Endothelial cell of umbilical vein (primary cell): ENCODE results near the gene HTRA2. TPM values are rescaled to one million over a fixed set of nuclear protein-coding genes. Genes with fewer than 3 reads are reported as not detected.

Source experiments
- BruUV-seq: library from RNA; stranded (reverse); fragments of 400-500 nt; replicated peaks from 2 replicates; lab custom pipeline; 2021; lab: Mats Ljungman, UMichigan
- CTCF ChIA-PET: fragments of 300-600, 350-600 bp; sonication (Branson Sonifier 250); formaldehyde crosslinking; loops from one replicate; lab custom pipeline; 2021; ENCODE audit warnings: antibody characterized with exemption, inconsistent platforms; lab: Charles Lee
- POLR2A ChIA-PET: fragments of 300-600, 350-600 bp; sonication (Branson Sonifier 250); formaldehyde crosslinking; loops from one replicate; lab custom pipeline; 2021; ENCODE audit warnings: antibody characterized with exemption, inconsistent platforms; lab: Charles Lee
- DNase-seq: peaks from one replicate; pipeline ENCODE4 v3.0.0-alpha.2; 2011; ENCODE audit warnings: low read depth, low spot score
- FAIRE-seq: peaks from 2 replicates; lab custom pipeline; 2011; peaks lifted over from hg19 to GRCh38; lab: Jason Lieb, UNC
- H2AFZ ChIP-seq: 2 replicates; pipeline ENCODE4 v1.6.0; 2012; ENCODE audit warnings: low read depth, low read length, control low read depth, inconsistent platforms
- H3K27ac ChIP-seq: 2 replicates; pipeline ENCODE4 v1.5.1; 2011; ENCODE audit warnings: low read depth, mild to moderate bottlenecking, control low read depth, low read length, moderate library complexity; ENCODE audit not compliant: insufficient read depth
- H3K27me3 ChIP-seq, 2 experiments: 2 replicates each; pipeline versions ENCODE4 v1.6.0 to v1.6.1; 2011; ENCODE audit warnings: low read length in 2 of 2, mixed read lengths in 1 of 2; ENCODE audit not compliant: control insufficient read depth in 2 of 2, insufficient read depth in 2 of 2
- H3K36me3 ChIP-seq, 2 experiments: 2 replicates in 1 of 2; 3 replicates in 1 of 2; pipeline ENCODE4 v1.5.1; 2011; ENCODE audit warnings: low read length in 2 of 2, mild to moderate bottlenecking in 1 of 2, moderate library complexity in 1 of 2; ENCODE audit not compliant: control insufficient read depth in 2 of 2, insufficient read depth in 2 of 2; ENCODE audit errors: extremely low read depth in 1 of 2
- H3K4me1 ChIP-seq: 3 replicates; pipeline ENCODE4 v1.5.1; 2011; ENCODE audit warnings: mild to moderate bottlenecking, low read length; ENCODE audit not compliant: control insufficient read depth, insufficient read depth; ENCODE audit errors: extremely low read depth
- H3K4me2 ChIP-seq: 2 replicates; pipeline ENCODE4 v1.6.1; 2011; ENCODE audit warnings: low read length, control low read depth, mixed read lengths; ENCODE audit not compliant: insufficient read depth
- H3K4me3 ChIP-seq, 3 experiments: fragments of 200-600 bp in 1 of 3; sonication (generic), shearing (Covaris generic) in 1 of 3; replicated peaks in 1 of 3; 2 replicates each; pipeline ENCODE4 v1.5.1; 2011 to 2016; ENCODE audit warnings: control low read depth in 3 of 3, low read length in 3 of 3, mild to moderate bottlenecking in 2 of 3, inconsistent platforms in 1 of 3, low read depth in 1 of 3, moderate library complexity in 1 of 3; ENCODE audit not compliant: insufficient read depth in 1 of 3
- H3K79me2 ChIP-seq: 2 replicates; pipeline ENCODE4 v1.6.0; 2012; ENCODE audit warnings: low read length, inconsistent platforms; ENCODE audit not compliant: control insufficient read depth, insufficient read depth
- H3K9ac ChIP-seq: replicated peaks from 2 replicates; pipeline ENCODE3; 2011; ENCODE audit warnings: low read length, control low read depth; ENCODE audit not compliant: insufficient read depth; ENCODE audit errors: extremely low read depth
- H3K9me1 ChIP-seq: replicated peaks from 3 replicates; pipeline ENCODE4 v1.6.0; 2011; ENCODE audit warnings: mild to moderate bottlenecking, low read length; ENCODE audit not compliant: control insufficient read depth, insufficient read depth; ENCODE audit errors: extremely low read depth
- H3K9me3 ChIP-seq: replicated peaks from 2 replicates; pipeline ENCODE4 v1.5.1; 2012; ENCODE audit warnings: low read length, inconsistent platforms; ENCODE audit not compliant: control insufficient read depth, insufficient read depth
- H4K20me1 ChIP-seq: replicated peaks from 2 replicates; pipeline ENCODE3; 2011; ENCODE audit warnings: mild to moderate bottlenecking, low read length; ENCODE audit not compliant: control insufficient read depth, insufficient read depth; ENCODE audit errors: extremely low read depth
- EZH2 ChIP-seq: IDR thresholded peaks from 2 replicates; pipeline ENCODE4 v1.6.1; 2012; ENCODE audit warnings: borderline replicate concordance, low read depth, mild to moderate bottlenecking, moderate library complexity, low read length, inconsistent platforms; ENCODE audit not compliant: severe bottlenecking
- FOS ChIP-seq: IDR thresholded peaks from 2 replicates; pipeline ENCODE4 v1.6.1; 2011; ENCODE audit warnings: mild to moderate bottlenecking, low read length, moderate library complexity, borderline replicate concordance; ENCODE audit not compliant: insufficient read depth
- JUN ChIP-seq: IDR thresholded peaks from 2 replicates; pipeline ENCODE4 v1.6.1; 2011; ENCODE audit warnings: borderline replicate concordance, low read depth; ENCODE audit not compliant: insufficient read length, insufficient read depth
- POLR2A ChIP-seq: IDR thresholded peaks from 2 replicates; pipeline ENCODE4 v1.6.1; 2012; ENCODE audit warnings: low read depth, mild to moderate bottlenecking, control low read depth, low read length
- POLR2AphosphoS5 ChIP-seq: IDR thresholded peaks from 2 replicates; pipeline ENCODE4 v1.6.1; 2012; ENCODE audit warnings: low read depth, mild to moderate bottlenecking, control low read depth, low read length, moderate library complexity; ENCODE audit not compliant: insufficient read depth
- dilution Hi-C: fragments of 300-500 bp; cut with MboI; formaldehyde crosslinking; loops from one replicate; pipeline ENCODE4 v1.15.0; 2019; ENCODE audit warnings: low sequenced_read_pairs; ENCODE audit not compliant: extremely low pct_ligation_motif_present
- intact Hi-C: fragments of 100-400 bp; cut with micrococcal nuclease; formaldehyde crosslinking; loops from one replicate; pipeline ENCODE4 v1.10.0; 2022
- polyA plus RNA-seq, 4 experiments: library from polyadenylated mRNA; depleted of rRNA in 3 of 4; stranded (reverse) in 3 of 4; unstranded in 1 of 4; fragments of >200 nt; gene quantifications; 2 replicates each; pipeline versions ENCODE4 v1.2.1 to v1.2.3, GENCODE V29; 2011 to 2012; ENCODE audit warnings: missing spikeins in 1 of 4
- total RNA-seq: library from RNA; stranded (reverse); gene quantifications from 2 replicates; pipeline ENCODE4 v1.2.3, GENCODE V29; 2021

Gene HTRA2
- total and polyA plus RNA-seq, 2 donors (not counting 3 experiments of a cell fraction or from before 2014, with no cell fraction given) = 34.3 to 54.1 TPM

DNA sequence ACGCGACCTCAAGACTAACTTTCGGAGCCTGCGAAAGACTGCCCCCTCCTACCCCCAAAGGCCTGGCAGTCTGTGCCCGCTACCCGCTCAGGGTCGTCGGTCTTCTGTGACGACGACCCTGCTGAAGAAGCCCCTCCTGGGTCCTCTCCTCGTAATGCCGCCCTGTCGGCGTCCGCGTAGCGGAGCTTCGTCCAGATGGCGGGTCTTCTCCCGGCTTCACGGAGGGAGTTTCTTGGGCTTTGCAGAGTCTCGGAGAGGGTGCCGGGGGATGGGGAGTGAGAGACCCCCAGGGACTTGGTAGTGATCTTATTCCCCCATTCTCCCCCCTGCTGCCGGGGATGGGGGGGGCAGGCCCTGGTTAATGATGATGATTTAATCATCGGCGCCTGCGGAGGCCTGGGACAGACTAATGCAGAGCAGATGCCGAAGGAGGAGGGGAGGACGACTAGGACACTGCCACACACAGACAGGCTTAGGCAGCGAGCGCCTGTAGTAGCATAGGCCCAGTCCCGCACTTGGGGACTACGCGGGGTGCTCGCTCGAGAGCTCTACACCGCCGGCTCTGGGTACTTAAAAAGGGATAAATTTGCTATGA is 21.7 kb upstream of the HTRA2 start:
- TF ChIP-seq JUN (no peak), POLR2AphosphoS5 (no peak), EZH2 (peak; percentile 37), POLR2A (no peak)
- intact Hi-C loops (loop anchor here (1.0 to 2.0 kb wide), 4 partner anchors 21 to 79 kb away; partner anchors contain the start of genes AUP1, DOK1, HTRA2 and TTC31), dilution Hi-C loops (no loop called here)
- peak overlapping the region; percentile 3 to 75 (median 37) for H3K4me3 ChIP-seq
- FAIRE-seq (no peak), DNase-seq (peak; percentile 21)
- no TSS peak for BruUV-seq
- peak overlapping the region; percentile 57 for H3K4me2 ChIP-seq
- POLR2A ChIA-PET = interaction anchor here (1.2 kb wide), 1 partner anchor 21 kb away, joined by 3 read pairs; the partner anchor contains the start of genes AUP1 and HTRA2
- CTCF ChIA-PET = interaction anchor here (0.6 to 2.5 kb wide), 4 partner anchors 24 to 86 kb away, joined by 3 to 15 read pairs (median 6); partner anchors contain the start of genes CCDC142 and TTC31
- H3K9ac ChIP-seq = peak overlapping the region; percentile 69
- H3K27me3 ChIP-seq = peaks cover 36 to 46% of the 10 kb centered on the region in 2 experiments
- peaks cover 21% of the 10 kb centered on the region for H3K4me1 ChIP-seq
- no peaks in the 10 kb centered on the region for H3K9me3 ChIP-seq
- peak overlapping the region; percentile 29 for H2AFZ ChIP-seq
- peaks cover 0 to 4% of the 10 kb centered on the region in 2 experiments for H3K36me3 ChIP-seq
- H3K79me2 ChIP-seq = peaks cover 4% of the 10 kb centered on the region
- H3K9me1 ChIP-seq = no peaks in the 10 kb centered on the region
- no peaks in the 10 kb centered on the region for H4K20me1 ChIP-seq
- no peak overlapping the region for H3K27ac ChIP-seq

DNA sequence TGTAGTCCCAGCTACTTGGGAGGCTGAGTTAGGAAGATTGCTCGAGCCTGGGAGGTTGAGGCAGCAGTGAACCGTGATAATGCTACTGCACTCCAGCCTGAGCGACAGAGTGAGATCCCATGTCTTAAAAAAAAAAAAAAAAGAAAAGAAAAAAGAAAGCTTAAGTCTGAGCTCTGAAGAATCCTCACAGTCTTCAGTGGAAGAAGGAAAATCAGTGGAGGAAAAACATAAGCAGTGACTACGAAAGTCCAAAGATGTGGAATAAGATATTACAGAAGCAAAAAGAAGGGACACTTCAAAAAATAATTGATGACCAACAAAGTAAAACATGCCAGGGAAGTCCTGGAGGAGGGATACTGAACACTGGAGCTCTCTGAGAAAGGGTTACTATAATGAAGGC is 19.5 kb upstream of the HTRA2 start:
- no peak for TF ChIP-seq FOS
- dilution Hi-C loops (no loop called here), intact Hi-C loops (no loop called here)
- Histone ChIP-seq H4K20me1 (no peaks in the 10 kb centered on the region), H3K27ac (no peak overlapping the region), H3K9me3 (no peaks in the 10 kb centered on the region), H3K4me2 (no peak overlapping the region), H3K79me2 (peaks cover 4% of the 10 kb centered on the region), H3K27me3 (peaks cover 55 to 68% of the 10 kb centered on the region in 2 experiments), H3K4me1 (peaks cover 15% of the 10 kb centered on the region), H2AFZ (no peak overlapping the region), H3K9ac (no peak overlapping the region), H3K36me3 (peaks cover 0 to 3% of the 10 kb centered on the region in 2 experiments), H3K4me3 (no peak overlapping the region), H3K9me1 (no peaks in the 10 kb centered on the region)
- FAIRE-seq = no peak
- no TSS peak for BruUV-seq
- ChIA-PET POLR2A (interaction anchor here (0.6 kb wide), 1 partner anchor 39 kb away, joined by 3 read pairs; no protein-coding TSS in a partner anchor), CTCF (interaction anchor here (0.8 to 1.5 kb wide), 3 partner anchors 10 to 79 kb away, joined by 3 to 4 read pairs (median 3); no protein-coding TSS in a partner anchor)
- no peak for DNase-seq
